ENCODE measurements around the gene GSG1L2.
"Not testable (repeated sequence)": the region's sequence is repeated elsewhere in the genome, so short reads cannot be mapped to it uniquely, and the experiment has no call there.

GSG1L2 gene

DNA sequence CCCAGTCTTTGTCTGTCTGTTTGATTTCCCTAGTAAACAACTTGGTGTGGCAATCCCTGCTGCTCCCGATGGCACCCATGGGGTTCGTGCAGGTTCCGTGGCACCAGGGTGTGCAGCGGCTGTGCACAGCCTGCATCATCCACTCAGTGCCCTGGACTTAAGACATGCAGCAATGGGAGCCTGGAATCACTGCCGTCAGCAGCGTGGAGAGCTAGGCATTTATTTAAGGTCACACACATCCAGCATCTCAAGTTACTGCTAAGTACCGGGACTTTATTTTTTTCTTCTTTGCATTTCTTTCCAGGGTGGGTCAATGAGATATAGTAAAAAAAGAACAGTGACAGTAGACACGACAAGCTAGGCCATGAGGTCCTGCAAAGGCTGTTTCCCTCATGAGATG, 33.3 kb downstream of the GSG1L2 start:
- no peak for DNase-seq

- no peak for DNase-seq
These were observed 37.3 kb downstream of the GSG1L2 start for GRCh38 chr17:9784544-9784943.

DNA sequence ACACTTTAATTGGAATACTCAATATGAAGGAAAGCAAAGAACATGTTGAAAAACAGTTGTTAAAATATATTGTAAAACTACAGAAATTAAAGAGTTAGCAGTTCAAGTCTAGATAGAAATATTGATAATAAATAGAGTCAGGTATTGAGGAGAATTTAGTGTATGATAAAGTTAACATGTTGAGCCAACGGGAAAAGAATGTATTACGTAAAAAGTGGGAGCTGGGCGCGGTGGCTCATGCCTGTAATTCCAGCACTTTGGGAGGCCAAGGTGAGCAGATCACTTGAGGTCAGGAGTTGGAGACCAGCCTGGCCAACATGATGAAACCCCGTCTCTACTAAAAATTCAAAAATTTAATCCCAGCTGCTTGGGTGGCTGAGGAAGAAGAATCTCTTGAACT, 38.4 kb downstream of the GSG1L2 start:
- not testable (repeated sequence) for DNase-seq

GRCh38 chr17:9783050-9783449, 38.8 kb downstream of the GSG1L2 start:
- DNase-seq = no peak

- no peak for DNase-seq
These were observed 41.3 kb downstream of the GSG1L2 start for GRCh38 chr17:9780552-9780951.

DNA sequence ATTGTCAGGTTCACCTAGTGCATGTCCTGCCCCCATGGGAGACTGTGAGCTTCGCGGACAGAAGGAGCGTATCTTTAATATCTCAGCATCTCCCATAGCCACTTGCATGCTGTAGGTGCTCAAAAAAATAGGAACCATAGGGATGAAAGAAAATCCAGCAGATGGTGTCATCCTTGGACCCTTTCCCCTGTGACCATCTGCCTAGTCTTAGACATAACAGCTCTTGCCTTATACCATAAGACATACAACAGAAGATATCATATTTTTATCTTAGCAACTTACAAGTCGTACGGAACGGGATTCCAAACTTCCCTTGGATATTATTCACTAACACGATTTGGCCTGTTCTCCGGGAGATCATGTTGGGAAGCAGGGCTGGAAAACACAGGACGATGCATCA, 45.0 kb downstream of the GSG1L2 start:
- DNase-seq = no peak

- no peak for DNase-seq
These were observed 49.2 kb downstream of the GSG1L2 start for GRCh38 chr17:9772658-9773057.

DNA sequence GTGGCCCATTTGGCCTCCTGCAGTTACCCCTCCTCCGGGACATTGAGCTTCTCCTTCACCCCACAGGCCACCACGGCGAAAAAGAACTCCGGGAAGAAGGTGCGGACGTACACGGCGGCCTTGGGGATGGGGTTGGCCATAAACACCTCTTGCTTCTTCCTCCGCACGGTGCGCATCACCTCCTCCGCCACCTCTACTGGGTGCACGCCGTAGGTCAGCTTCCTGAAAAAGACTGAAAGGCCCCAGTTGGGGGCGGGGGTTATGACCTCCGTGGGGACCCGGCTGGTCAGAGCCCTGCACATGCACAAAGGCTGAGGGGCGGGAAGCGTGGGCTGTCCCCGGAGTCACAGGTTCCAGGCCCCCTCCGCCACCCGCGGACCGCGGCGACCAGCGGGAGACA, 50.4 kb downstream of the GSG1L2 start:
- DNase-seq = no peak

- DNase-seq = no peak
These were observed 52.7 kb downstream of the GSG1L2 start for GRCh38 chr17:9769036-9769695.

DNA sequence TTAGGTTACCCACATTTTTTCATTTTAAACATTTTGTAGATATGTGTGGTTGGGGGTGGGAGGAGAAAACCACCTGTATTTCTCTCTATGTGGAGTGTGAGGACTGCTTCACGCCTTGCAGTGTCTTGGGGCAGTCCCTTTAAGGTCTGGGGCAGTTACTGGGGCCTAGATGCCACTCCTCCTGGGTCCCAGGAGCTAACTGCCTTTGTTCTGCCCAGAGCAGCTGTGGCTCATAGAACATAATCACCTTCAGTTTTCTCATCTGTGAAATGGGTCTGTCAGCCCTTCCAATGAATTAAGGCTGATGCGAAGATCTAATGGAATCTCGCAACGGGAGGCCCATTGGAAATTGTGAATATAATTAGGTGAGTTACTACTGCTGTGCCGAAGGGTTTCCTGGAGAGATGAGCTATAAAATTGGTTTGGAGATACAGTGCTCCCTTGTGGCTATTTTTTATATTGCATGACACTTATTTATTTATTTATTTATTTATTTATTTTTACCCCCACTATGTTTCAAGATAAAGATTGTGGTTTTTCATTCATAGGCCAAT, 53.4 kb downstream of the GSG1L2 start:
- peak; percentile 50 for DNase-seq

DNA sequence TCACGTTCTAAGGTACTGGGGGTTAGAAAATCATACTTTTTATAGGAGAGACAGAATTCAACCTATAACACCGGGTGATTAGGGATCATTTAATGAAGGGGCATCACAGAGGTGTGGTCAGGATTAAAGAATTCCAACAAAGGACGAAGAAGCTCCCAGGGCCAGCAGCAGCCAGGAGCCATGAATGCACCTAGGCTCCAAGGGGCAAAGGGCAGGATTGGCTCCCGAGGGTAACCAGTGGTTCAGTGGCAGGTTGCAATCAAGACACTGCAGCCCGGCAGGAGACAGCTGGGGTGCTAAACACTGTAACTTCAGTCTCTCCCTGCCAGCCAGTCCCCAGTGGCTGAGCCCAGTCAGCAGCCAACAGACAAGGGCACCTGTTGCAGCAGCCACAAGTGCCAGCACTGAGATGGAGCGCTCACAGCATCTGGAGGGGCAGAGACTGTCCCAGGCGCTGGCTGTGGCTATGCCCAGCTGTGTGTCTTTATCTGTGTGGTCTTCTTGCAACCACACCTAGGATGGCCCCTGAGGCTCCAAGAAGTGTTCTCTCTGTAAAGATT, 54.4 kb downstream of the GSG1L2 start:
- no peak for DNase-seq

- no peak for DNase-seq
These were observed 54.9 kb downstream of the GSG1L2 start for GRCh38 chr17:9766970-9767369.

DNA sequence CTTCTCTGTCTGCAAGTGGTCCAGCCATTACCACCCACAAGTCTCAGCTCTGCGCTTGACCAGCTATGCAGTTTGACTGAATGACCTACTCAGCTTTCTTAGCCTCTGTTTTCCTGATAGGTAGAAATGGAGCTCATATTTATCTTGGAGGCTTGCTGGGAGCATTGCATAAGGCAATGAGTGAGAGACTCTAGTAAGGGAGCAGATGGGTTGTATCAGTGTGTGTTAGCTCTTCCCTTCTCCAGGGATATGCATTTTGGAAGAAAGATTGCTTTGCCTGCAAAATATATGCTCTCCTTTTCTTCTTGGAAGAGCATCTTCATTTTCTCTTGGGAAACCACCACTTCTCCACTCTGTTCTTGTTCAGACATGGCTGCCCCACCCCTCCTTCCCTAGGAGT, 56.6 kb downstream of the GSG1L2 start:
- DNase-seq = no peak

DNA sequence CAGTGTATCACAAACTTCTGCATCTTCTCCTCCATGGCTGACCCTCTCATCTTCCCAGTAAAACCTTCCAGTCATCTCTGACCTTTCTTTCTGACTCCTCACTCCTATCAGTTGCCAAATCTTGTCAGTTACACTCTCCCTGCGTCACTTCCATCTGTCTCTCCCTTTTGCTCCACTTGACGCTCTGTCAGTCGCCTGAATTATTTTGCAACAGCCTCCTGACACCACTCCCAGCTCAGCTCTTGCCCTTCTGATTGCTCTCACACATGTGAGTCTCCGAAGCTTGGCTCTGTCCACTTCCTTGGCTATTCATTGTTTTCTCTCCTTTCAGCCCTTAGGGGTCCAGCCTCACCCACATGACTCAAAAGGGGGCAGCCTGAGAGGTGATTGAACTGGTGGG, 58.2 kb downstream of the GSG1L2 start:
- no peak for DNase-seq

GRCh38 chr17:9760266-9760665, 61.6 kb downstream of the GSG1L2 start:
- no peak for DNase-seq

DNA sequence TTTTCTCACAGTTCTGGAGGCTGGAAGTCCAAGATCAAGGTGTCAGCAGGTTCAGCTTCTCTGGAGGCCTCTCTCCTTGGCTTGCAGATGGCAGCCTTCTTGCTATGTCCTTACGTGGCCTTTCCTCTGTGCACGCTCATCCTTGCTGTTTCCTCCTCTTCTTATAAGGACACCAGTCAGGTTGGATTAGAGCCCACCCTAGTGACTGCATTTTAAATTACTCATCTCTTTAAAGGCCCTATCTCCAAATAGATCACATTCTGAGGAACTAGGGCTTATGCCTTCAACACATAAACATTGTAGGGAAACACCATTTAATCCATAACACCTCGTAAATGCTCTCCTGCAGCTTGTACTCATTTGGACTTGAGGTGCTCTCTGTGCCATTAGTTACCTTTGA, 66.8 kb downstream of the GSG1L2 start:
- DNase-seq = no peak

Data from NCI-H510A treated with DMSO at 0.1 percent for 48 hours (cell line).